ENCODE results near the gene PRR4.

The PRR4 gene, protein sequence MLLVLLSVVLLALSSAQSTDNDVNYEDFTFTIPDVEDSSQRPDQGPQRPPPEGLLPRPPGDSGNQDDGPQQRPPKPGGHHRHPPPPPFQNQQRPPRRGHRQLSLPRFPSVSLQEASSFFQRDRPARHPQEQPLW

DNA sequence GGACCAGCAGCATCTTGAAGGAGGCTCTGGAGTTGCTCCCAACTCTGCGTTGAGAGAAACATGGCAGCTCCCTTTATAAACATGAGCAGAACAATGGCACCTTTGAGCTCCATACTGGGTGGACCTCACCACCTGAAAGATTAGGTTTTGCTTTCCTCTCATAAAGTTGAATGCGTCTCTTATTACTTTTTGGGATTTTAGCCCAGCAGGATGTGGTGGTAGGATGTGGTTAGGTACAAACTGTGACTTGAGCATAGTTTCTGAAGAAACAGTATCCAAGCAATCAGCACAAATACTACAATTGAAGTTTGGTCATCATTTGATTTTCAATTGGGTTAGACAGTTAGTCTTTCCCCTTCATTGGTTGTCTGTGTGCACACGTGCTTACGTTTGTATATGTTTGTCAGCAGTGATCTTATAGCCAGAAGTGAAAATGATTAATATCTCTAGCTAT, at the start of gene PRR4:
PRR4 (minus strand) TSS at position 51 of the 454 bp plus-strand sequence; CDS start at position 13, 38 bp downstream.
- DNase-seq, result peak in 1 of 2 donors; percentile 56

DNA sequence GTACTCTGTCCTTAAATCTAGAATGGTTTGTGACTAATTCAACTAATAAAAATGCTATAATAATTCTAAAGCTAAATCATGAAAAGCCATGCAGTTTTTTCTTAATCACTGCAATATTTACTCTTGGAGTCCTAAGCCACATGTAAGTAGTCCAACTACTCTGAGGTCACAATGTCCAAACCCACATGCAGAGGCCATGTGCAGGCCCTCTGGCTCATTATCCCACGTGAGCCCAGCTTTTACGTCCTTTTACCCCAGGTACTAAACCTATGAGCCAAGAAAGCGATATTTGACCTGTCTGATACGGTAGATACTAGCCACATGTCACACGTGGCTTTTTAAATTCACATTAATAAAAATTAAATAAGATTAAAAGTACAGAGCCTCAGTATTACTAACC, 47.6 kb upstream of the PRR4 start:
- DNase-seq, result no peak

DNA sequence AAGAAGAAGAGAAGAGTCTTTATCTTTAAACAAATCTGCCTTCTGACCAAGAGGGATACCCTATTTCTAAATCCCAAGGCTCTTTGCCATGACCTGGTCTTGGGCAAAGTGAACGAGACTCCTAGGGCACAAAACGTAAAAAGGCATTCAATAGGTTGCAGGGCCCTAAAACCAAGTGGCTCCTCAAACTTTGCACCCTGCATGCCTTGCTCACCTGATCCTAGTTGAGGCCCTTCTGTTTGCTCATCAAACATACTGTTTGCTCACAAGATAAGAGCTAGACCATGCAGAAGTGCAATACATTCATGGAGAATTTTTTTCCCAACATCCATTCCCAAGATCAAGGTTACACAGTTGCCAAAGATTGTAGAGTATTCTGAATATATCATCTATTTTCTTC, 42.7 kb upstream of the PRR4 start:
- DNase-seq, result no peak

DNA sequence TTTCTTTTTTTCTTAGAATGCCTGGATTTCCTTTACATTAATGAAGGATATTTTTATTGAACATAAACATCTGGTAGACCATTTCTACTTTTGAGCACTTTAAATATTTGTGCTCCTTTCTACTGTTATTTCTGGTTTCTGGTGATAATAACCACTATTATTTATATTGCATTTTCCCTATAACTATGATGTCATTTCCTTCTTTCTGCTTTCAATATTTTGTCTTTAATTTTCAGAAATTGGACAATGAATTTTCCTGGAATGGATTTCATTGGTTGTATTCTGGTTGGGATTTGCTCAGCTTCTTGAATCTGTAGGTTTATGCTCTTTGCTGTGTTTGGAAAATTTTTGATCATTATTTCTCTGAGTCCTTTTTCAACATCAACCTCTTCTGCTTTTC, 40.0 kb upstream of the PRR4 start:
- no peak for DNase-seq

DNA sequence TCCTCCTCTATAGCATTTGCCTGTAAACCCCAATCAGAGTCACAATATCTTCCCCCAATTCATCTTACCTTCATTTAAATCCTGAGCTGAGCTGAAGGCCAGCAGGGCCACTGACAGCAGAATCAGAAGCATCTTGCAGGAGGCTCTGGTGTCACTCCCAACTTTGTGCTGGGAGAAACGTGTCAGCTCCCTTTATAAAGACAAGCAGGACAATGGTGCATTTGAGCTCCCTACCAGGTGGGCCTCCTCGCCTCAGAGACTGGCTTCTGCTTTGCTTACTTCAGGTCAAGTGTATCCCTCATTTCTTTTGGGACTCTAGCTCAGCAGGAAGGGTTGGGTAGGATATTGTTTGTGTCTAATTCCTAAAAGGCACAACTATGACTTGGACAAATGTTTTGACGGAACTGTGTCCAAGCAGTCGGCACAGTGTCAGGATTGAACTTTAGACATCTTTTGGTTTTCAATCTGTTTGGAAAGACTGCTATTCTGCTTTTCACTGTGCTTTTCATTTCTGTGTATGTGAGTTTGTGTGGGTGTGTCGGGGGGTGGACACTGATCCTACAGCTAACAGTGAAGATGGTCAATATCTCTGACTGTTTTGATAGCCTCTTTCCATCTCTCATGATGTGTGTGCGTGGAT, 34.9 kb upstream of the PRR4 start, which contains the start of gene PRH1:
PRH1 (minus strand) TSS at position 170 of the 640 bp plus-strand sequence; CDS start at position 132, 38 bp downstream.
- DNase-seq, result no peak

DNA sequence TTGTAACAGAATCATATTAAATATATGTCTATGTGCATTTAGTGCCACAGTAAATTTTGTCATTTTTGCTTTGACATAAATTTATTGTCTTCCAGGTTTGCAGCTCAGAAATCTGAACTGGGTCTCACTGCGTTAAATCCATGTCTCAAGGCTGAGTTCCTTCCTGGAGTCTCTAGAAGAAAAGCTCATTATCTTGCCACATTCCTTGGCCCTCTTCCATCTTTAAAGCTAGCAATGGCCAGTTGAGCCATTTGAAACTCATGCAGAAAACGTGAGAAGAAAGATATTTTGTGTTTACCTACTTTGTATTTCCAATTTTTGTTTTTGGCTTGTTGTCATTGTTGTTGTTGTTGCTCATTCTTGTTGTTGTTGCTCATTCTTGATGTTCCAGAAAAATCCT, 24.1 kb upstream of the PRR4 start:
- no peak for DNase-seq

DNA sequence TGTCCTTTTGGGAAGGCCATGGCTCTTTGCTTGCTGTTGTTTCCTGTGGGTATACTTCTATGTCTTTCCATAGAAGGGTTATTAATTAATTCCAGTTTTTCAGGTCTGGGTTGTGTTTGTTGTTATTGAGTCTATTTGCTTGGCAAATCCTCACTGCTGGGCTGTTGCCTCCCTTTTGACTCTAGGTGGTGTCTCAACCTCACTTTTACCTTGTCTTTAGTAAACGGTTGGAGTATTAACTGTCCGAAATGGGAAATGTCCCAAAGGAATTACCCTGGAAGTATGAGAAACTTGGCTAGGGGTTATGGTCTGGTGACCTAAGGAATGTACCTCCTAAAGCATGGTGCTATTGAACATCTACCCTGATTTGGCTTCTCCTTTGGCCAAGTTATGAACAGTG, 18.1 kb upstream of the PRR4 start:
- DNase-seq, result no peak

DNA sequence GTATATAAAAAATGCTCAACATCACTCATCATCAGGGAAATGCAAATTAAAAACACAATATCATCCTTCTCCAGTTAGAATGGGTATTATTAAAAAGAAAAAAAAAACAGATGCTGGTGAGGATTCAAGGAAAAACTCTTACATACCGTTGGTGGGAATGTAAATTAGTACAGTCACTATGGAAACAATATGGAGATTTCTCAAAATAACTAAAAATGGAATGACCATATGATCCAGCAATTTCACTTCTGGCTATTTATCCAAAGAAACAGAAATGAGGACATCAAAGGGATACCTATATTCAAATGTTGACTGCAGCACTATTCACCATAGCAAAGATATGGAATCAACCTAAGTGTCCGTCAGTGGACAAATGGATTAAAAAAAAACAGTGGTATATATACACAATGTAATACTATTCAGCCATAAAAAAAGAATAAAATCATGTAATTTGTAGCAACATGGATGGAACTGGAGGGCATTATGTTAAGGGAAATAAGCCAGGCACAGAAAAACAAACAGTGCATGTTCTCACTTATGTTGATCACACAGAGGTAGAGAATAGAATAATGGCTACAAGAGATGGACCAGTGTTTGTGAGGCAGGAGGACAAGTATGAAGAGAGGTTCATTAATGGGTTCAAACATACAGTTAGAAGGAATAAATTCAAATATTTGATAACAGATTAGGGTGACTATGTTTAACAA, 14.4 kb upstream of the PRR4 start:
- no peak for DNase-seq

DNA sequence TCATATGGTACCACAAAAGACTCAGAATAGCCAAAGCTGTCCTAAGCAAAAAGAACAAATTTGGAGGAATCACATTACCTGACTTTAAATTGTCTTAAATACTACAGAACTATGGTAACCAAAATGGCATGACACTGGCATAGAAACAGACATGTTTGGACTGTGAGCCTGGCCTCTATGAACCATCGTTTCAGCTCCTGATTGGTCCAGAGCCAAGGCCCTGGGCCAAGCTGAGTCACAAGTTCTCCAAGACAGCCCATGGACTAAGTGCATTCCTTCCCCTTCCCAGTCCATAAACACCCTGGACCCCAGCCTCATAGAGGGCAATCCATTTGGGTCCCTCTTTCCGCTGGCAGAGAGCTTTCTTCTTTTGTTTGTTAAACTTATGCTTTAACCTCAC, 12.1 kb upstream of the PRR4 start:
- DNase-seq, result no peak

DNA sequence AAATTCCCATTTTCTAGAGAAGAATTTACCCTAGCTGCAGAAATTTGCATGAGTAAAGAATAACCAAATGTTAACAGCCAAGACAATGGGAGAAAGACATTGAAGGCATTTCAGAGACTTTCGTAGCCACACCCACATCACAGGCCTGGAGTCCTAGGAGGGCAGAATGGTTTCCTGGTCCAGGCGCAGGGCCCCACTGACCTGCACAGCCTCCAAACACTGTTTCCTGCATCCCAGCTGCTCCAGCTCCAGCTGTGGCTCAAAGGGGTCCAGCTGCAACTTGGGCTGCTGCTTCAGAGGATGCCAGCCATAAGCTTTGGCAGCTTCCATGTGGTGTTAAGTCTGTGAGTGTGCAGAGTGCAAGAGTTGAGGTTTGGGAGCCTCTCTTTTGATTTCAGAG, 6.5 kb upstream of the PRR4 start:
- no peak for DNase-seq

DNA sequence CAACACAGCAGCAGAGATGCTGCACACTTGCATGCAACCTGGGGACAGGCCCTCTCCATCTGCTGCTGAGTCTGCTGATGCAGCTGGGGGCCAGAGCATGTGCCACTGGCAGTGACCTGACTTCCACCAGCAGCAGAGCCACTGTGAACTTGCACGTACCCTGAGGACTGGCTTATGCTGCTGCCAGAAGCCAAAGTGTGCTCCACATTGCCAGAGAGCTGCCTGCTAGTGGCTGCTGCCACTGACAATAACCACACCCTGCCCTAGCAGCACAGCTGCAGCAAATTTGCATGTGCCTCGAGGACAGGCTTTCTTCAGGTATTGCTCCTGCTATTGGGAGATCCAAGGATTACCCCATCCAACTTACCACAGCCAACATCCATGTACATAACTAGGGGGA, 4.5 kb upstream of the PRR4 start:
- DNase-seq, result no peak

DNA sequence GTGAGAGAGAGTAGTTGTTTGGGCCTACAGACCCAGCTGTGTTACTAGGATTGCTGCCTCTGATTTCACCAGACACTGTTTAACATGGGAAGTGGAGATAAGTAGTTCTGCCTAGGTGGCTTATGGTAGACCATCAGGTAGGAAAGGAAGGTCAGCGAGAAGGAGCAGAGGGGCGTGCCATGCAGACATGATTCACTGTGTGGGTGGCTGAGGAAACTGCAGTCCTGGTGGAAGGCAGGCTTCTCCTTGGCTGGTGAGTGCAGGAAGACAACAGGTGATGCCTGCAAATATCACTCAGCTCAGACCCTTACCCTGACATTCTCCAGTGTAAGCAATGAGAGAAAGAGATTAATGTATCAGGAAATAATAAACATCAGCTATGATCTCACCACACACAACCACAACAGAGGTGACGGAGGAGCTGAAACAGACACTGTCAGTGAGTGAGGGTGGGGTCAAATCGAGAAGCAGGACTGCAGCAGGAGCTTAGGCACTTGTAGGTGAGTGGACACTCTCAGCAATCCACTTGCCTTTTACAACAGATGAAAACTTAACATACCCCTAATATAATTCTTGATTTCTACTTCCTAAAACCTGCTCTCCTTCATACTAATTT, 2.1 kb upstream of the PRR4 start:
- peak in 1 of 2 donors; percentile 5 for DNase-seq

DNA sequence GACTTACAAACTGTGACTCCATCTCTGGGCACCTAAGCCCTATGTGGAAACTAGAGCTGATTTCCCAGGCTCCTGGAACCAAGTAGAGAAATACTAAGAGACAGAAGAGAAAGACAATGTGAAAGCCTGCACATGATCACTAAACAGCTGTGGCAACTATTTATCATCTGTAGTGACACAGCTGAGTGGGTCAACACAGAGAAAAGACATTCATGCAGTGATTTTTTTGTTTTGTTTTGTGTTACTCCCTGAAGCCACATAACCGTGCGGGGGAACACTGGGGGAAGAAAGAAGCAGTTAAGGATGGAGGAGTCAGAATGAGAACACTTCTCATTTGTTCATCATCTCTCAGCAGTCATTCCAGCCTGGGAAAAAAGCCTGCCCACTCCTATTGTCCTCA, 1.5 kb downstream of the PRR4 start:
- DNase-seq, result no peak

DNA sequence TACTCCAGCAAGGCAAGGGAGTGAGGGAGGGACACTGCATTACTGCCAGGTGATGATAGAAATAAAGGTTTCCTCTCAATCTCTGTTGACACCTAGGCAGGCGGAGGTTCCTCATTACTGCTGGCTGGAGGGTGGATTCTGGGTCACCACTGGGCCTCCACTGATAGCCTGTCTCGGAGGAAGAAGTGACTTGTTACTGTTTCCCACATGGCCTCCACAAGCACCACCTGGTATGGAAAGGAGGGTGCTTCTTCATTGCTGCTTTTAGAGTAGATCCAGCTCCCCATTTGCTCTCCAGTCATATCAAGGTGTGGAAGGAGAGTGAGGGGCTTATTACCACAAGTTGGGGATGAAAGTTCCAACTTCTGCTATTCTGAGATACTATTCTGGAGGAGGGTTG, 6.4 kb downstream of the PRR4 start:
- no peak for DNase-seq

DNA sequence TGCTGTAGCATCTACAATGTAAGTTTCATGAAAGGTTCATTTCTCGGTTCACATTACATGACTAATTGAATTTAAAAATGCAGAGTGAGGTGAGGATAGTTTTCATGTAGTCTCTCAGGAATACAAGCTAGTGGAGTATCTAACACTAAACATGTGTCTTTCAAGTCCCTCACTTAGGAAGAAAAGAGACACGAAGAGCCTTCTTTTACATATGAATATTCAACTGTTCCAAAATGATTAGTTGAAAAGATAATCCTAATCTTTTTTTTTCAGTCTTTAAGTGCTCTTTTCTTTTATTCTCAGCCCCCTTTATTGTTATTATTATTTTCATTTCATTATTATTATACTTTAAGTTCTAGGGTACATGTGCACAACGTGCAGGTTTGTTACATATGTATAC, 10.8 kb downstream of the PRR4 start:
- DNase-seq, result no peak

DNA sequence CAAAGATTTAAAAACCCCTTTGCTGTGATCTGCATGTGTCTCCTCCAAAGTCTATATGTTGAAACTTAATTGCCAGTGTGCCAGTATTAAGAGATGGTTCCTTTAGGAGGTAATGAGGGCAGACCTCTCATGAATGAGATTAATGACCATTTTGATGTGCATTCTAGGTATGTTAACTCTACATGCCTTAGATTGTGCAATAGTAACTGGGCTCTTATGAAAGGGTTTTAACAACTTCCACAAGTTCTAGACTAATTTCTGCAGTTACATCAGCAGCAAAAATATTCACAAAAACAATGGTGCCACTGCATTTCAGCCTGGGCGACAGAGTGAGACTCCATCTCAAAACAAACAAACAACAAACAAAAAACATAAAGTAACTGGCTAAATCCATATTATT, 19.3 kb downstream of the PRR4 start:
- no peak for DNase-seq

DNA sequence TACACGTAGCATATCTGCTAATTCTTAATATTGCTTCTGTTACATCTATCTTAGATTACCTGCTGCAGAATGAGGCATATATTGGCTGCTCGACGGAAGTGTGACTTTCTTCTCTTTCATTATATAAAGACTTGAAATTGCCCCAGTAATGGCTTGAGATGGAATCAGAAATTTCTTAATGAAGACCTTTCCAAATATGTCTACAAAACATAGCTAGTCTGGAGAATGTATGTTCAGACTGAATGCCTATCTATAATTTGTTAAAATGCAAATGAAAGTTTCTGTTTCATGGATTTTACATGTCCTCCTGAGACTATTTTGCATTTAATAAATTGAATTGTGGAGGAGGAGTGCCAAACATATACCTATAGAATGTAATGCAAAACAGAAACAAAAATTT, 23.0 kb downstream of the PRR4 start, which contains the start of gene TAS2R10:
TAS2R10 (minus strand) TSS at position 101 of the 400 bp plus-strand sequence; CDS start at position 12, 89 bp downstream.
- DNase-seq, result no peak

DNA sequence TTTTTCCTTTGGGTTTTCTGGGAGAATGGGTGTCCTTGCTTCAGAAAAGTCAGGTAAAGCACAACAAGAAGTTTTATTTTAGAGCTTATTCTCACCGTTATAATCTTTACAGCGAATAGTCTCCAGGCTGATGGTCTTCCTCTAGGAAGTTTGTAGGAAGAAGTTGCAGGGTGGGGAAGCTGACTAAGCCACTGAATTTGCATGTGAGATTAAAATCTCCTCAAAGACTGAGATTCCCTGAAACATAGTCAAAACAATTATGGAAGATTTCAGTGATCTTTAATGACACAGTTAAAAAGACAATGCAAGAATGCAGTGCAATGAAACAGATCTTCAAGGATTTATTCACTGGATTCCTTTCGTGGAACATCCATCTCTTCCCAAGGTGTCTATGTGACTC, 24.3 kb downstream of the PRR4 start:
- no peak for DNase-seq

DNA sequence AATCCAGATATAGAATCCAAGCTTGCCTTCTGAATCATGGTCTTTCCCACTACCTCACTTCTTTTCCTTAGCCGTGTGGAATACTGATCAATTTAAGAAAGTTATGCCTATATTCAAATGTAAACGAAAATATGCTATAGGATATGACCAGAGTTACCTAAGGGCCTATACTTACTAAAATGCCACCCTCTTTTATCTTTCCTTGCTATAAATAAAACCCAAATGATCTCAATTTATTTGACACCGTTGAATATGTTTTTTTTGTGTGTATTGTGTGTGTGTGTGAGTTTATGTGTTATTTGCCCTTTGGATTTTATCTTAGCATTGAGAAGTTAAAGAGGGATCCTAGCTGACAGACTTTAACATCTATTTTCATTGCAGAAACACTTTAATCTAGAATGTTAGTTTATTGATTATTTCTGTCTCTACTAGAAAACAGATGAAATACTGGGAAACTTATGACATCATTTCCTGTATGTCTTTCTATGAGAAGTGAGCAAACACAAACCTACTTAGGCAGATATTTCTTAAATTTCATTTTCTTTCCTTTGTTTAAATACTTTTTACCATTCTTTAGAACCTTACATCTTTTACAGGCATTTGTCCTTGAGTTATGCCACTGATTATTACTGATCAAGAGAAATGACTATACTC, 37.3 kb downstream of the PRR4 start:
- no peak for DNase-seq

DNA sequence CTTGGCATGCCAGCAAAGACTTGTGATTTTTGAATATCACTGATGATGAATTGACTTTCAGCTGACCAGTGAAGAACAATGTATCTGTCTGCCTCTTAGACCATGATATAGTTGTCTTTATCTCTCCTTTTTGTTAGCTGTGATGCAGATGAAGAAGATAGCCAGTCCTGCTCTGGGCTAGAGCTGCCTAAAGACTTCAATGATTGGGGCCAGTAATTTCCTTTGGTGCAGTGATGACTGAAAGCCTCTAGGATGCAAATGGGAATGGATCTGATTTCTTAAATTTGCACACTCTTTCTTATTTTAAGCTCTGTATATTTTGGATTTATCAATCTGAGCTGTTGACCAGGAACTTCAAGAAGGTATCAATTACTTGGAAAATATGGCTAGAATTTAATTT, 39.2 kb downstream of the PRR4 start, which contains the start of gene TAS2R9:
TAS2R9 (minus strand) TSS at position 101 of the 400 bp plus-strand sequence; CDS start at position 8, 93 bp downstream.
- DNase-seq, result no peak

DNA sequence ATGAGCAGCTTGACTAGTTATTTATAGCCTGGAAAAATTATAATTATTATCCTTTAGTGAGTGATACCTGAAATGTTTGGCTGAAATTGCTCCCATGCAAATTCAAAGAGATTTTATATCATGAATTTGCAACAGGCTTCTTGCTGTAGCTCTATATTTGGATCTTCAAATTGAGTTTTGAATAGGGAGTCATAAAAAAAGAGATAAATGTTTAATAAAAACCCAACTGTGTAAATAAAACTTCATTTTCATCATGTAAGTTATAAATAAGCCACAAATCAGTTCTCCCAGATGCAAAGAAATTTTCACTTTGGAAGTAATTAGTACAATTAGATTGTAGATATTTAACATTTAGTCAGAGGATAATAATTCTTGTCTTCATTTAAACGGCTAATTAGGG, 42.1 kb downstream of the PRR4 start, which contains the start of gene TAS2R8:
TAS2R8 (minus strand) TSS at position 101 of the 400 bp plus-strand sequence. CDS start 306 bp downstream, outside the sequence.
- DNase-seq, result no peak

DNA sequence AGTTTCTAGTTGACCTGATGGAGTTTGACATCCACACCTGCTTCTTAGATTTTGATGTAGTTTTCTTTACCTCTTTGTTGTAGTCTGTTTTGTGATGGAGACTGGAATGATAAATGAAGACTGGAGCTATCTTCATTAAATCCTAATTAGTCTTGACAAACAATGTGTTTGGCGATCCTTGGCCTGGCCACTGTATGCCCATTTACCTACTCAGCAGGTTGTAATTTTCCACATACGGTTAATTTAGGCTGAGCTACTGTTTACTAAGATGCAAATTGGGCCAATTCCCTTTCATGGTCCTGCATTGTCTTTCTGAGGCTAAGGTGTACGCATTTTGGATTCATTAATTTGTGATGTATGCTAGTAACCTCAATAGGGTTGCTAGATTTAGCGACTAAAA, 46.7 kb downstream of the PRR4 start, which contains the start of gene TAS2R7:
TAS2R7 (minus strand) TSS at position 41 of the 400 bp plus-strand sequence. CDS start 57 bp downstream, outside the sequence.
- DNase-seq, result no peak

DNA sequence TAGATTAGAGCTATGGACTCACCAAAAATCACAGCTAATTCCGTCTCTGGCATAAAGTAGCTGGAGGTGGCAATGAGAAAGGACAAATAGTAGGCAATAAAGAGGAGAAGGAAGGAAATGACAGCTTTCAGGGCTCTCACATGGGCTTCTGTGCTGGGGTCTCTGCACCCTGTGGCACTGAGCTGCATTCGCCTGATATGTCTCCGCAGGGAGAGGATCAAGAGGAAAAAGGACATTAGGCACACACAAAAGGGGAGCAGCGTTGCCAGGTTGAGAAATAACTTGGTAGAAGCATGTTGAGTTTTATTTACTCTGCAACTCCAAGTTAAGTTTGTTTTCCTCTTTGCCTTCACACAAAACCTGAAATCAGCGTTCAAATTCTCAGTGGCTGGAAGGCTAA, 47.5 kb downstream of the PRR4 start:
- DNase-seq, result no peak

Data from CD4-positive, alpha-beta T cell treated with Interleukin-4 for 1 hour (primary cell).